ENCODE data around the gene AS3MT.

DNA sequence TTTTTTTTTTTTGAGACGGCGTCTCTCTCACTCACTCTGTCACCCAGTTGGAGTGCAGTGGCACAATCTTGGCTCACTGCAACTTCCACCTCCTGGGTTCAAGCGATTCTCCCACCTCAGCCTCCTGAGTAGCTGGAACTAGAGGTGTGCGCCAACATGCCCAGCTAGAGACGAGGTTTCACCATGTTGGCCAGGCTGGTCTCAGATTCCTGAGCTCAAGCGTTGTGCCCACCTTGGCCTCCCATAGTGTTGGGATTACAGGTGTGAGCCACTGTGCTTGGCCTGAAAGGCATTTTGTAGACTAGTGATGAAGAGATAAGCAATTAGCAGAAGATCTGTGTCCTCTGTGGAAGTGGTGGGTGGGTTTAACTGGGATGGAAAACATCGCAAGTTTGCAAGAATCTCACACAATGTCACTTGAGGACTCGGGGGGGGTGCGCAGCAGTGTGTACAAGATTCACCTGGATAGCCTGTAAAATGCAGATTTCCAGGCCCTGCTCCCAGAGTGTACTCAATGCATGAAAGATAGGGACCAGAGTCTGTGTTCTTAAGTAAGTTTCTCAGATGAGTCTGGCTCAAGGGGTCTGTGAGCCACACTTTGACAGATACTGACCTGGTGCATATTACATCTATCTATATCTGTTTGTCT is 43.0 kb upstream of the AS3MT start:
- TF ChIP-seq, protein P1, sequence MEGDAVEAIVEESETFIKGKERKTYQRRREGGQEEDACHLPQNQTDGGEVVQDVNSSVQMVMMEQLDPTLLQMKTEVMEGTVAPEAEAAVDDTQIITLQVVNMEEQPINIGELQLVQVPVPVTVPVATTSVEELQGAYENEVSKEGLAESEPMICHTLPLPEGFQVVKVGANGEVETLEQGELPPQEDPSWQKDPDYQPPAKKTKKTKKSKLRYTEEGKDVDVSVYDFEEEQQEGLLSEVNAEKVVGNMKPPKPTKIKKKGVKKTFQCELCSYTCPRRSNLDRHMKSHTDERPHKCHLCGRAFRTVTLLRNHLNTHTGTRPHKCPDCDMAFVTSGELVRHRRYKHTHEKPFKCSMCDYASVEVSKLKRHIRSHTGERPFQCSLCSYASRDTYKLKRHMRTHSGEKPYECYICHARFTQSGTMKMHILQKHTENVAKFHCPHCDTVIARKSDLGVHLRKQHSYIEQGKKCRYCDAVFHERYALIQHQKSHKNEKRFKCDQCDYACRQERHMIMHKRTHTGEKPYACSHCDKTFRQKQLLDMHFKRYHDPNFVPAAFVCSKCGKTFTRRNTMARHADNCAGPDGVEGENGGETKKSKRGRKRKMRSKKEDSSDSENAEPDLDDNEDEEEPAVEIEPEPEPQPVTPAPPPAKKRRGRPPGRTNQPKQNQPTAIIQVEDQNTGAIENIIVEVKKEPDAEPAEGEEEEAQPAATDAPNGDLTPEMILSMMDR (IDR thresholded peaks at IDR 0.05), result no peak
- TF ChIP-seq RXRA (IDR thresholded peaks at IDR 0.05; ENCODE audit: borderline replicate concordance, low read depth) (no peak), TCF12 (IDR thresholded peaks at IDR 0.05) (no peak), GABPA (IDR thresholded peaks at IDR 0.05; ENCODE audit: low read depth) (no peak), TAF1 (IDR thresholded peaks at IDR 0.05; ENCODE audit: borderline replicate concordance, low read depth, low read length) (no peak), CHD2 (IDR thresholded peaks at IDR 0.05; ENCODE audit: low read length, partially characterized antibody) (no peak), RCOR1 (IDR thresholded peaks at IDR 0.05; ENCODE audit: low read length) (no peak), SIN3A (IDR thresholded peaks at IDR 0.05; ENCODE audit: borderline replicate concordance, low read depth, low read length) (no peak), GATA2 (CRISPR knock-in tag; IDR thresholded peaks at IDR 0.05) (no peak)
- TF ChIP-seq, protein P2, sequence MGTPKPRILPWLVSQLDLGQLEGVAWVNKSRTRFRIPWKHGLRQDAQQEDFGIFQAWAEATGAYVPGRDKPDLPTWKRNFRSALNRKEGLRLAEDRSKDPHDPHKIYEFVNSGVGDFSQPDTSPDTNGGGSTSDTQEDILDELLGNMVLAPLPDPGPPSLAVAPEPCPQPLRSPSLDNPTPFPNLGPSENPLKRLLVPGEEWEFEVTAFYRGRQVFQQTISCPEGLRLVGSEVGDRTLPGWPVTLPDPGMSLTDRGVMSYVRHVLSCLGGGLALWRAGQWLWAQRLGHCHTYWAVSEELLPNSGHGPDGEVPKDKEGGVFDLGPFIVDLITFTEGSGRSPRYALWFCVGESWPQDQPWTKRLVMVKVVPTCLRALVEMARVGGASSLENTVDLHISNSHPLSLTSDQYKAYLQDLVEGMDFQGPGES (IDR thresholded peaks at IDR 0.05; ENCODE audit: low read depth, low read length), result no peak
- TF ChIP-seq, protein P3, sequence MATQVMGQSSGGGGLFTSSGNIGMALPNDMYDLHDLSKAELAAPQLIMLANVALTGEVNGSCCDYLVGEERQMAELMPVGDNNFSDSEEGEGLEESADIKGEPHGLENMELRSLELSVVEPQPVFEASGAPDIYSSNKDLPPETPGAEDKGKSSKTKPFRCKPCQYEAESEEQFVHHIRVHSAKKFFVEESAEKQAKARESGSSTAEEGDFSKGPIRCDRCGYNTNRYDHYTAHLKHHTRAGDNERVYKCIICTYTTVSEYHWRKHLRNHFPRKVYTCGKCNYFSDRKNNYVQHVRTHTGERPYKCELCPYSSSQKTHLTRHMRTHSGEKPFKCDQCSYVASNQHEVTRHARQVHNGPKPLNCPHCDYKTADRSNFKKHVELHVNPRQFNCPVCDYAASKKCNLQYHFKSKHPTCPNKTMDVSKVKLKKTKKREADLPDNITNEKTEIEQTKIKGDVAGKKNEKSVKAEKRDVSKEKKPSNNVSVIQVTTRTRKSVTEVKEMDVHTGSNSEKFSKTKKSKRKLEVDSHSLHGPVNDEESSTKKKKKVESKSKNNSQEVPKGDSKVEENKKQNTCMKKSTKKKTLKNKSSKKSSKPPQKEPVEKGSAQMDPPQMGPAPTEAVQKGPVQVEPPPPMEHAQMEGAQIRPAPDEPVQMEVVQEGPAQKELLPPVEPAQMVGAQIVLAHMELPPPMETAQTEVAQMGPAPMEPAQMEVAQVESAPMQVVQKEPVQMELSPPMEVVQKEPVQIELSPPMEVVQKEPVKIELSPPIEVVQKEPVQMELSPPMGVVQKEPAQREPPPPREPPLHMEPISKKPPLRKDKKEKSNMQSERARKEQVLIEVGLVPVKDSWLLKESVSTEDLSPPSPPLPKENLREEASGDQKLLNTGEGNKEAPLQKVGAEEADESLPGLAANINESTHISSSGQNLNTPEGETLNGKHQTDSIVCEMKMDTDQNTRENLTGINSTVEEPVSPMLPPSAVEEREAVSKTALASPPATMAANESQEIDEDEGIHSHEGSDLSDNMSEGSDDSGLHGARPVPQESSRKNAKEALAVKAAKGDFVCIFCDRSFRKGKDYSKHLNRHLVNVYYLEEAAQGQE (IDR thresholded peaks at IDR 0.05; ENCODE audit: low read depth, low read length), result no peak

Measured in SK-N-SH (cell line).